Stimulated activated CD4-positive, alpha-beta T cell treated with anti-CD3 and anti-CD28 coated beads, Interleukin-1b, Interleukin-23, amount 100 ng/mL, for 4 hours (primary cell): ENCODE measurements around the gene HPSE2.

Source experiments
- DNase-seq, 2 donors: peaks; one replicate each; pipeline ENCODE4 v3.0.0-alpha.2; 2020; ENCODE audit warnings: low read depth in 2 of 2

HPSE2 gene

GRCh38 chr10:98684019-98684899 is 551.4 kb downstream of the HPSE2 start:
- DNase-seq, result no peak

DNA sequence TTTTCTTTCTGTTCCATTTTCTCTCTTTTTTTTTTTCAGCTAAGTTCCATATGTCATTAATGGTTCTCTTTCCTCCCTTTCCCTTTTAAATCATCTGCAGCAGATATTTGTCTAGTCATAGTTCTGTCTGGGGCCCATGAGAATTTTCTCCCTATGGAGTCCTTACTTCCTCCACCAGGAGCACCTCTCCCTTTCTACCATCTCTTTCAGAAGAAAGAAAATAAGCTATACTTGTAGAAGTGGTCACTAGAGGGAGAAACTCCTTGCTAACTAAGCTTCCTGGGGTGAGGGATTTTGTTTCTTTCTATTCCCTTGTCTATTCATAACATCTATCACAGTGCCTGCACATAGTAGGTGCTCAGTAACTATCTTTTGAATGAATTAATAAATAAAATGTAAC is 558.8 kb downstream of the HPSE2 start:
- no peak for DNase-seq

- DNase-seq, result no peak
These were observed 559.8 kb downstream of the HPSE2 start for GRCh38 chr10:98675902-98676301.

- DNase-seq, result no peak
These were observed 562.4 kb downstream of the HPSE2 start for GRCh38 chr10:98673171-98673782.

DNA sequence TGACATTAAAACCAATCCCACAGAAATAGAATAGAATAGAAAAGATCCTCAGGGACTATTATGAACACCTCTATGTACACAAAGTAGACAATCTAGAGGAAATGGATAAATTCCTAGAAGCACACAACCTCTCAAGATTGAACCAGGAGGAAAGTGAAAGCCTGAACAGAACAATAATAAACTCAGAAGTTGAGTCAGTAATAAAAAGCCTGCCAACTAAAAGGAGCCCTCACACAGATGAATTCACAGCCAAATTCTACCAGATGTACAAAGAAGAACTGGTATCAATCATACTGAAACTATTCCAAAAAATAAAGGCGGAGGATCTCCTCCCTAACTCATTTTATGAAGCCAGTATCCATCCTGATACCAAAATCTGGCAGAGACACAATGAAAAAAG is 568.6 kb downstream of the HPSE2 start:
- DNase-seq, result no peak

DNA sequence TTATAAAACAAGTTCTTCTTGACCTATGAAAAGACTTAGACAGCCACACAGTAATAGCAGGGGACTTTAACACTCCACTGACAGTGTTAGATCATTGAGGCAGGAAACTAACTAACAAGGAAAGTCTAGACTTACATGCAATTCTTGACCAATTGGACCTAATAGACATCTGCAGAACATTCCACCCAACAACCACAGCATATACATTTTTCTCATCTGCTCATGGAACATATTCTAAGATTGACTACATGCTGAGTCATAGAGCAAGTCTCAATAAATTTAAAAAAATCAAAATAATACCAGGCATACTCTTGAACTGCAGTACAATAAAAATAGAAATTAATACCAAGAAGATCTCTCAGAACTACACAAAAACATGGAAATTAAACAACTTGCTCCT is 569.4 kb downstream of the HPSE2 start:
- DNase-seq, result no peak

DNA sequence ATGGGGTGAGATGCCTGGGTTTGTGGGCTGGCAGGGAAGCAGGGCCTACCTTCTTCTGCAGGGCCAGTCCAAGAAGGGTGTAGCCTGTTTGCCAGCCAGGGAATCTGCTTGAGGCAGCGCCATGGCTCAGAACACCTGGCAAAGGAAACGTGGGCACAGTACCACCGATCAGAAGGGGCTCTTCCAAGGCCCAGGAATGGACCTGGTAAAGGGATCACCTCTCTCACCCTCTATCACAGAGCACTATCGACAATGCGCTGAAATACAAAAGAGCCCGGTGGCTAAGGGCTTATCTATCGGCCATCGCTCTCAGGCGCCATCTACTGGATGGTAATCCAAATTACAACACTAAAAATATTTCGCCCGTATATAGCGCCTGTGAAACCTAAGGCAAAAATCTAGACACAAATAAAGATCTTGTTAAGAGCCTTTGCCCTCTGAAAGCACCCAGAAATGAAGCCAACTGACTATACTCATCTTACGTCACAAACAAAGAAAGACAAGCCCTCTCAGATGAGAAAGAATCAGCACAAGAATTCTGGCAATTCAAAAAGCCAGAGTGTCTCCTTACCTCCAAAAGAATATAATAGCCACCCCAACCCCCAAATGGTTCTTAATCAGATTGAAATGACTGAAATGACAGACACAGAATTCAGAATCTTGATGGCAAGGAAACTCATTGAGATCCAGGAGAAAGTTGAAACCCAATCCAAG is 571.2 kb downstream of the HPSE2 start:
- DNase-seq, result peak in 1 of 2 donors; percentile 4

- no peak for DNase-seq
These were observed 575.7 kb downstream of the HPSE2 start for GRCh38 chr10:98659951-98660350.

DNA sequence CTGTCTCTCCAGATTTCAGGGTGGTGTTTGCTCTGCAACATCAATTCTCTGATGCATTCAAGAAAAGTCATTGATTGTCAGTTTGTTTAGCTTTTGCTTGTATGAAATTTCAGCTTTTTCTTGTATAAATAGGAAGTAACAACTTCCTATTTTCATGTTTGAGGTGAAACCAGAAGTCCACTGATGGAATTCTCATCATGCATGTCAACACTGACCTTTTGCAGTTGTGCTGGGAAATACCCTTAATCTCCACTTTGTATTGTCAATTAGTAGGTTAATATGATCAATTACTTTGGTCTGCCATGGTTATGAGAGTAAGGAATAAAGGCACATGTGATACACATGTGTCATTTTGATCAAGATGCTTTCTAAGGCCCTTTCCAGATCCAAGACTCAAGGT is 580.2 kb downstream of the HPSE2 start:
- DNase-seq, result no peak

DNA sequence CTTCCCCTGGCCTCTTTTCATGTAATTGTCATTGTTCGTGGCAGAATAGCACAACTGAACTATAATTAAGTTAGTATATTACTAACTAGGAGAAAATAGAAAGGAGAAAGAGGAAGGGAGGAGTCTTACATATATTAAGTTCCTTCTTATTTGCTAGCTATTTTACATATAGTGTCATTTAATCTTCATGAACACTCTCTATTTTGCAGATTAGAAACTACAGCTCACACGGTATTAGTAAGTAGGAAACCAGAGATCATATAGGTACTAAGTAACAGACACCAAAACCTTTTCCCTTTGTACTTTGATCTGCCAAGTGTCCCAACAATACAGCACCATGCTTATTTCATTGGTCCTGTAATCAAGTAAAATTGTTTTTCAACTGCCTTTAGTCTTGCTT is 586.5 kb downstream of the HPSE2 start:
- DNase-seq, result no peak

GRCh38 chr10:98646998-98647917 is 588.4 kb downstream of the HPSE2 start:
- DNase-seq, result no peak

DNA sequence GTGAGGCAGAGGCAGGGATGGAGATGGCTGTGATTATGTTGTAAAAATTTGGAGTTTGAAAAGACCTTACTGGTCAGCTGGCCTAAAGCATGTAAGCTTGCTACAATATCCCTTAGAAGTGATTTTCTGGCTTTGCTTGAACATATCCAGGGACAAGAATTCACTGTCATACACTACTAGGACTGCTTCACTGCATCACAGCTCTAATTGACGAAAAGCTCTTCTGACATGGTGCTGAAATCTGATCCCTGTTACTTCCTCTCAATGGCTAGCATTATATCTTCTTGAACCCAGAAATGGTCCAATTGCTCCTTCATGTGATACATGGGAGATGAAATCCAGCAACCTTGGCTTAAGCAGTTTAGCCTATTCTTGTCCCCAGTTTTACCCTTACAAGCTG is 591.2 kb downstream of the HPSE2 start:
- no peak for DNase-seq

- no peak for DNase-seq
These were observed 593.4 kb downstream of the HPSE2 start for GRCh38 chr10:98642281-98642680.

DNA sequence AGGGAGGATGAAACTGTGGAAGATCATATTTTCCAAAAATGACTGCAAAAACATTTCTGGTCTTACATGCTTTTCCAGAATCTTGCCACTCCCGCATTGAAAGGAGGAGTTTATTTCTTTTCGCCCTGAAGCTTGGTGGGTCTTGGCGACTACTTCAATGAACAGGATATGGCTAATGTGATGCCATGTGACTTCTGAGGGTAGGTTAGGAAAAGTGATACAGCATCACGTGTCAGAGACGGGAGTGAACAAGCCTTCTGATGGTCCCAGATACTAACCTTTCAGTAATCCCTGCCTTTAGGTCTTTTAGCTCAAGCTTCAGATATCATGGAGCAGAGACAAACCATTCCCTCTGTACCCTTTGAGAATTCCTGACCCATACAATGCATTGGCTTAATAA is 596.7 kb downstream of the HPSE2 start:
- DNase-seq, result no peak

DNA sequence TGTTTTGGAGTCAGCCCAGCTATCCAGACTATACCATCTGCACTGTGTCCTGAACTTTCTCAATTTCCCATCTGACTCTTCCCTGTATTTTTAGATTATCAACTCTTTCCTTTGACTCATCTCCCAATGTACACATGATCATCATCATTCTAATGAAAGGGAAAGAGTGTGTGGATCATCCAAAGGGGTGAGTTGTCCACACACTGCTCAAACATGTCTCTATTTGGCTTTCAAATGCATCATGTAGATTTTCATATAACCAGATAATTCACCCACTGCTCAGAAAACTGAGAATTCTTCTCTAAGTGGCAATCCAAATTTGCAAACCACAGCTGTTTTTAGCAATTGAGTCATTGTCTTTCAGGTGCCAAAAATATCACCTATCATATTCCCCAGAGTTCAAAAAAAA is 598.7 kb downstream of the HPSE2 start:
- DNase-seq, result no peak

DNA sequence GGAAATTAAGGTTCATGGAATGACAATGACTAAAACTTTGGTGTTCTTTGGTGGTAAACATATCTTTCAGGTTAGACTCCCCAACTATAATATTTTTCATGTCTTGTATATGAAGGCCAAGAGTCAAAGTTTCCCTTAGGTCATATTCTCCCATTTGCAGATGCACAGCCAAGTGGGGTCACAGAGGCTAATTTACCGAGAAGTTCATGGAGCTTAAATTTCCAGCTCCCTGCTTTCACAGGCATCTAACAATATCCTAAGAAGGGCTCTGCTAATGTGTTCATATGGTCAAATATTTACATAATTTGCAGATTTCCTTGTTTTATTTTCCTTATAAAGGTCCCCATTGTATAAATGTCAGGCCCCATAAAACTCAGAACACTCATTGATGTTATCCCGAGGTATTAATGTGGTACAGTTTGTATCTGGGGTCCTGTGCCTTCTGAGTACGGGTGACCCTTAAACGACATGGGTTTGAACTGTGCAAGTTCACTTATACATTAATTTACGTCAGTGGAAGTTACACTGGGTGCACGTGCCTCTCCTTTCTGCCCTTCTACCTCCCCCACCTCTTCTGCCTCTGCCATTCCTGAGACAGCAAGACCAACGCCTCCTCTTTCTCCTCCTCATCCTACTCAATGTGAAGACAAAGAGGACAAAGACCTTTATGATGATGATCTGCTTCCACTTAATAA is 603.0 kb downstream of the HPSE2 start:
- DNase-seq, result no peak

DNA sequence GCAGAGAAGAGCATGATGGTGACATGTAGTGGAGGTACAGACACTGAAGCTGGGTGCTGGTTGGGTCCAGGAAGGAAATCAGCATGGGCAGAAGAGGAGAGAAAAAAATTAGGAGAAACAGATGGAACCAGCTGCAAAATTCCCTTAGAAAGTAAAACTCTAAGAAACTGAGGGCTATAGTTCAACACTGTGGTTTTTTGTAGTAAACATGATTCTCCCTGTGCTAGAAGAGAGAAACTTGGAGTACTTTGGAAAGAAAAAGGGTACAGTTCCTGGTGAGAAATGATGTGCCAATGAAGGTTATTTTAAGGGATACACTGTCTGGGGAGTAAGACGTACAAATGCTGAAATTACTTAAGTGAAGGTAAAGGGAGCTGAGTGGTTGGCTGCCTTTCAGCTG is 607.4 kb downstream of the HPSE2 start:
- no peak for DNase-seq

DNA sequence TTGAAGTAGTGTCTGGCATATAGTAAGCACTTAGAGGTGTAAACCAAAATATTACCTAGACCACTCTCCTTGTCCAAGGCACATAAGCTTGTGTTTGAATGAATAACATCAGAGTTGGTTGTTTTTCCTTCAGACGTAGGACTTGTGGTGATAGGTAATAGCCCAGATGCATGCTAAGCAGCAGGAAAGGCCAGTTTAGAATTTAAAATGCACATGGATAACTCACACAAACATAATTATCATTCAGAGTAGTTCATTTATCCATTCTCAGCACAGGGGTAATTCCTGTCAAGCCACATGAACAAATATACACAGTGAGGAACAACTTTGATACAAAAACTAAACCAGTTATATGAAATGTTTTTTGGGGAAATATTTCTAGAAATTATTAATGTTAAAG is 607.9 kb downstream of the HPSE2 start:
- DNase-seq, result no peak

DNA sequence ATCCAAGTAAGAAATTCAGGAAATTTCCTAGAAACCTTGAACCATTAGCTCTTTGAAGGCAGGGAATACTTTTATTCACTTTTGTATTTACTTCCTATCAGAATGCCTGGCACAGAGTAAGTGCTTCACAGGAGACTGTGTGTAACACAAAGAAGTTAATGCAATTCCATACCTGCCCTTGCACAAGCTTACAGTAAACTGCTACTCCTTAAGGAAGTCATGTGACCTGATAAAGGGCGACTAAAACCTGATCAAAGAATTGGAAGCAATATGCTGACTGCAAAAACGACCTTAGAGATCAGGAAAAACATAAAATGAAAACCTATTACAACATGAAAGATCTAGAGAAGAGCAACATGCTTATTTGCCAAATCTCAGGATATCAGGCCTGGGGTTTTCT is 610.7 kb downstream of the HPSE2 start:
- DNase-seq, result no peak

DNA sequence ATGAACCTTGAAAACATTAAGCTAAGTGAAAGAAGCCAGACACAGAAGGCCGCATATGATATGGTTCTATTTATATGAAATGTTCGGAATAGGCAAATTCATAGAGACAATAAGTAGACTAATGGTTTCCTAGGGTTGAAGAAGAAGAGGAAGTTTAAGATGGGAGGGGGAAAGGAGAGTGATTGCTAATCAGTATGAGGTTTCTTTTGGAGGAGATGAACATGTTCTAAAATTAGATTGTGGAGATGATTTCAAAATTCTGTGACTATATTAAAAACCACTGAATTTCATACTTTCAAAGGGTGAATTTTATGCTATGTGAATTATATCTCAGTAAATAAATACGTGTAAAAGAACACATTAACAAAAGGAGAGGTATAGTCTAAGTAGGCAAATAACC is 612.5 kb downstream of the HPSE2 start:
- DNase-seq, result no peak

DNA sequence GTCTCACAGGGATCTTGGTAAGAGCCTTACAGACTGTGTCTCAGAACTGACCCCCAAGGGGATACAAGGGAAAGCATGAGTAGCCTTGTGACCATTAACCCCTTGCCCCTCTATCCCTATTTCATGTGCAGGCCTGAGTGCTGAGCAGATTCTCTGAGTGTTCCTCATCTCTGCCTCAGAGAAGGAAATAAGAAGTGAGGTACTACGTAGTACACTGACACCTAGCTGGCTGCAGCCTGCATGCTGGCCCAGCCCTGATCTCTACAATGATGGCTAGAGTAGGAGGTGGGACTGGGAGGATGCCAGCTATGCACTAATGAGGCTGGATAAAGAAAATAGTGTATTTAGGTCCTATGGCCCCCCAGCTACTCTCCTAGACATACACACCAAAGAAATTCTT is 614.0 kb downstream of the HPSE2 start:
- DNase-seq, result no peak
